ENCODE measurements around the gene TNFRSF14. TPM values are rescaled to one million over a fixed set of nuclear protein-coding genes. Genes with fewer than 3 reads are reported as not detected.

Gene TNFRSF14
- total and polyA plus RNA-seq, 2 of the 13 experiments (the other 11 are each of a cell fraction or from before 2014, with no cell fraction given) = 11.9 to 49.9 TPM

DNA sequence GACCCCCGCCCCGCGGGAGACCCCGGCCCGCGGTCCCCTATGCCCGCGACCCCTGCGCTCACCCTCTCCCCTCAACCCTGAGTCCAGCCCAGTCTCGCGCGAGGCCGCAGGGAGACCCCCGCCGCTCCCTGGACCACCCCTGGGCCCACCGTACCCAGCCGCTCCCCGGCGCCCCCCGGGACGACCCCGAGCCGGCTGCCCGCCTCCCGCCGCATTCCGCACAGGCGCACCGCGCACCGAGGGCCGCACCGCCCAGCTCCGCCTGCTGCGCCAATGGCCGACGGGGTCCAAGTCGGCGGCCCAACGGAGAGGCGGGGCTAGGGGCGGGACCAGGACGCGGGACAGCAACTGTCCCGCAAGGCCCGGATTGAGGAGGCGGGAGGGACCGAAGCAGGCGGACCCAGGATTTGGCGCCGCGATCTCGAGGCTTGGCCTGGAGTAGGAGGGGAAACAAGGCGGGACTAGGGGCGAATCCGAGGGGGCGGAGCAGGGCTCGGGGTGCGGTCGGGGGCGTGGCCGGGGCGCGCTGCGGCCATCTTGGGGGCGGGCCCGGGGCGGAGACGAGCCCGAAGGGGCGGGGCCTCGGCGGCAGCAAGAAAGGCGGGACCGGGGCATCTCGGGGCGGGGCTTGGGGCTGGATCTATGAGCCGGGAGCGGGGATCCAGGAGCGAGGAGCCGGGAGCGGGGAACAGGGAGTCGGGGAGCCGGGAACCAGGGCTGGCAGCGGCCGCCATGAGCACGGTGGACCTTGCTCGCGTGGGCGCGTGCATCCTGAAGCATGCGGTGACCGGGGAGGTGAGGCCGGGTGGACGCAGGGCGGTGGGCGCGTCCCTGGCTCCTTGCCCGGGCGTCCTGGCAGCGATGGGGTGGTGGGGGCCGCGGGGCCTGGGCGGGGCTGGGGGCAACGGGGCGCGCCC is 30.2 kb downstream of the TNFRSF14 start, which contains the start of gene PRXL2B (continued):
- TF ChIP-seq ZMYM2 (CRISPR knock-in tag; IDR thresholded peaks at IDR 0.05) (no peak), SNAPC2 (CRISPR knock-in tag; IDR thresholded peaks at IDR 0.05) (no peak), ZBTB21 (CRISPR knock-in tag; IDR thresholded peaks at IDR 0.05) (no peak), ZNF775 (CRISPR knock-in tag; IDR thresholded peaks at IDR 0.05; ENCODE audit: borderline replicate concordance) (no peak), FOXP4 (CRISPR knock-in tag; IDR thresholded peaks at IDR 0.05) (no peak), ZBTB8A (CRISPR knock-in tag; IDR thresholded peaks at IDR 0.05; ENCODE audit: borderline replicate concordance, low read depth) (no peak), ZNF776 (CRISPR knock-in tag; IDR thresholded peaks at IDR 0.05) (no peak), ZNF616 (CRISPR knock-in tag; IDR thresholded peaks at IDR 0.05; ENCODE audit: low read depth) (no peak), TBX2 (CRISPR knock-in tag; IDR thresholded peaks at IDR 0.05; ENCODE audit: borderline replicate concordance) (no peak), ELF1 (CRISPR knock-in tag; IDR thresholded peaks at IDR 0.05) (no peak), ZNF180 (CRISPR knock-in tag; IDR thresholded peaks at IDR 0.05; ENCODE audit: borderline replicate concordance, low read depth) (no peak), NFRKB (IDR thresholded peaks at IDR 0.05) (no peak), SP4 (CRISPR knock-in tag; IDR thresholded peaks at IDR 0.05) (peak; percentile 96), POGZ (CRISPR knock-in tag; IDR thresholded peaks at IDR 0.05) (no peak), ELF4 (CRISPR knock-in tag; IDR thresholded peaks at IDR 0.05; ENCODE audit: borderline replicate concordance) (no peak), TOE1 (CRISPR knock-in tag; IDR thresholded peaks at IDR 0.05) (no peak), NFE2L2 (IDR thresholded peaks at IDR 0.05; ENCODE audit: low read length) (no peak), HDAC1 (CRISPR knock-in tag; IDR thresholded peaks at IDR 0.05) (0 out of 2 replicates have a peak, but pooled peaks have one; percentile 34), DMAP1 (CRISPR knock-in tag; IDR thresholded peaks at IDR 0.05) (no peak), SRSF4 (IDR thresholded peaks at IDR 0.05; ENCODE audit: low read depth, low read length, poor library complexity, severe bottlenecking) (no peak), EZH2 (conservative IDR thresholded peaks at IDR 0.05; ENCODE audit: low read depth, low read length) (no peak)
- TF ChIP-seq, protein P1, sequence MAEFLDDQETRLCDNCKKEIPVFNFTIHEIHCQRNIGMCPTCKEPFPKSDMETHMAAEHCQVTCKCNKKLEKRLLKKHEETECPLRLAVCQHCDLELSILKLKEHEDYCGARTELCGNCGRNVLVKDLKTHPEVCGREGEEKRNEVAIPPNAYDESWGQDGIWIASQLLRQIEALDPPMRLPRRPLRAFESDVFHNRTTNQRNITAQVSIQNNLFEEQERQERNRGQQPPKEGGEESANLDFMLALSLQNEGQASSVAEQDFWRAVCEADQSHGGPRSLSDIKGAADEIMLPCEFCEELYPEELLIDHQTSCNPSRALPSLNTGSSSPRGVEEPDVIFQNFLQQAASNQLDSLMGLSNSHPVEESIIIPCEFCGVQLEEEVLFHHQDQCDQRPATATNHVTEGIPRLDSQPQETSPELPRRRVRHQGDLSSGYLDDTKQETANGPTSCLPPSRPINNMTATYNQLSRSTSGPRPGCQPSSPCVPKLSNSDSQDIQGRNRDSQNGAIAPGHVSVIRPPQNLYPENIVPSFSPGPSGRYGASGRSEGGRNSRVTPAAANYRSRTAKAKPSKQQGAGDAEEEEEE (CRISPR knock-in tag; IDR thresholded peaks at IDR 0.05; ENCODE audit: borderline replicate concordance) = no peak
- TF ChIP-seq, protein P2, sequence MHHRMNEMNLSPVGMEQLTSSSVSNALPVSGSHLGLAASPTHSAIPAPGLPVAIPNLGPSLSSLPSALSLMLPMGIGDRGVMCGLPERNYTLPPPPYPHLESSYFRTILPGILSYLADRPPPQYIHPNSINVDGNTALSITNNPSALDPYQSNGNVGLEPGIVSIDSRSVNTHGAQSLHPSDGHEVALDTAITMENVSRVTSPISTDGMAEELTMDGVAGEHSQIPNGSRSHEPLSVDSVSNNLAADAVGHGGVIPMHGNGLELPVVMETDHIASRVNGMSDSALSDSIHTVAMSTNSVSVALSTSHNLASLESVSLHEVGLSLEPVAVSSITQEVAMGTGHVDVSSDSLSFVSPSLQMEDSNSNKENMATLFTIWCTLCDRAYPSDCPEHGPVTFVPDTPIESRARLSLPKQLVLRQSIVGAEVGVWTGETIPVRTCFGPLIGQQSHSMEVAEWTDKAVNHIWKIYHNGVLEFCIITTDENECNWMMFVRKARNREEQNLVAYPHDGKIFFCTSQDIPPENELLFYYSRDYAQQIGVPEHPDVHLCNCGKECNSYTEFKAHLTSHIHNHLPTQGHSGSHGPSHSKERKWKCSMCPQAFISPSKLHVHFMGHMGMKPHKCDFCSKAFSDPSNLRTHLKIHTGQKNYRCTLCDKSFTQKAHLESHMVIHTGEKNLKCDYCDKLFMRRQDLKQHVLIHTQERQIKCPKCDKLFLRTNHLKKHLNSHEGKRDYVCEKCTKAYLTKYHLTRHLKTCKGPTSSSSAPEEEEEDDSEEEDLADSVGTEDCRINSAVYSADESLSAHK (CRISPR knock-in tag; IDR thresholded peaks at IDR 0.05; ENCODE audit: borderline replicate concordance) = no peak
- TF ChIP-seq, protein P3, sequence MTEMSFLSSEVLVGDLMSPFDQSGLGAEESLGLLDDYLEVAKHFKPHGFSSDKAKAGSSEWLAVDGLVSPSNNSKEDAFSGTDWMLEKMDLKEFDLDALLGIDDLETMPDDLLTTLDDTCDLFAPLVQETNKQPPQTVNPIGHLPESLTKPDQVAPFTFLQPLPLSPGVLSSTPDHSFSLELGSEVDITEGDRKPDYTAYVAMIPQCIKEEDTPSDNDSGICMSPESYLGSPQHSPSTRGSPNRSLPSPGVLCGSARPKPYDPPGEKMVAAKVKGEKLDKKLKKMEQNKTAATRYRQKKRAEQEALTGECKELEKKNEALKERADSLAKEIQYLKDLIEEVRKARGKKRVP (CRISPR knock-in tag; IDR thresholded peaks at IDR 0.05) = no peak

All from HepG2 (cell line).